NK-92 treated with Interleukin-12 subunit alpha and Interleukin-12 subunit beta, amount 100 ng/mL, for 24 hours (cell line): ENCODE measurements around the gene MYCBPAP.
"Not testable (repeated sequence)": the region's sequence is repeated elsewhere in the genome, so short reads cannot be mapped to it uniquely, and the experiment has no call there.

Source experiments
- DNase-seq: peaks from one replicate; lab custom pipeline; 2025; lab: John Stamatoyannopoulos, UW

MYCBPAP gene

GRCh38 chr17:50472286-50472685, 36.0 kb upstream of the MYCBPAP start:
- DNase-seq, result no peak

GRCh38 chr17:50472761-50473161, 35.5 kb upstream of the MYCBPAP start:
- not testable (repeated sequence) for DNase-seq

GRCh38 chr17:50473901-50474300, 34.3 kb upstream of the MYCBPAP start:
- DNase-seq, result no peak

GRCh38 chr17:50474523-50474922, 33.7 kb upstream of the MYCBPAP start:
- no peak for DNase-seq

- no peak for DNase-seq
These were observed 32.9 kb upstream of the MYCBPAP start for GRCh38 chr17:50475362-50475761.

- not testable (repeated sequence) for DNase-seq
These were observed 32.3 kb upstream of the MYCBPAP start for GRCh38 chr17:50475775-50476544.

GRCh38 chr17:50476545-50477315, 31.5 kb upstream of the MYCBPAP start:
- DNase-seq, result no peak

- no peak for DNase-seq
These were observed 30.3 kb upstream of the MYCBPAP start for GRCh38 chr17:50477976-50478375.

GRCh38 chr17:50478391-50479381, 29.6 kb upstream of the MYCBPAP start, which contains the start of gene RSAD1:
Gene RSAD1 (plus strand): TSS chr17:50478860. CDS start chr17:50478885, 25 bp downstream.
- peak; percentile 84 for DNase-seq

GRCh38 chr17:50479522-50480141, 28.6 kb upstream of the MYCBPAP start:
- peak; percentile 28 for DNase-seq

- no peak for DNase-seq
These were observed 28.0 kb upstream of the MYCBPAP start for GRCh38 chr17:50480142-50480764.

- DNase-seq, result no peak
These were observed 27.3 kb upstream of the MYCBPAP start for GRCh38 chr17:50480854-50481490.

- no peak for DNase-seq
These were observed 26.6 kb upstream of the MYCBPAP start for GRCh38 chr17:50481648-50482047.

- no peak for DNase-seq
These were observed 26.1 kb upstream of the MYCBPAP start for GRCh38 chr17:50482110-50482509.

- peak; percentile 73 for DNase-seq
These were observed 25.7 kb upstream of the MYCBPAP start for GRCh38 chr17:50482516-50482915.

GRCh38 chr17:50483266-50483665, 25.0 kb upstream of the MYCBPAP start:
- no peak for DNase-seq

GRCh38 chr17:50484386-50485155, 23.7 kb upstream of the MYCBPAP start:
- DNase-seq, result no peak

GRCh38 chr17:50487213-50488096, 20.8 kb upstream of the MYCBPAP start:
- DNase-seq, result no peak

GRCh38 chr17:50488880-50489279, 19.4 kb upstream of the MYCBPAP start:
- DNase-seq, result no peak
